ENCODE data around the gene PRKCE. TPM values are rescaled to one million over a fixed set of nuclear protein-coding genes. Genes with fewer than 3 reads are reported as not detected.

The PRKCE gene
- total and polyA plus RNA-seq, 2 of the 8 experiments (the other 6 are each of a cell fraction or from before 2014, with no cell fraction given), result 0.54 to 2.1 TPM

DNA sequence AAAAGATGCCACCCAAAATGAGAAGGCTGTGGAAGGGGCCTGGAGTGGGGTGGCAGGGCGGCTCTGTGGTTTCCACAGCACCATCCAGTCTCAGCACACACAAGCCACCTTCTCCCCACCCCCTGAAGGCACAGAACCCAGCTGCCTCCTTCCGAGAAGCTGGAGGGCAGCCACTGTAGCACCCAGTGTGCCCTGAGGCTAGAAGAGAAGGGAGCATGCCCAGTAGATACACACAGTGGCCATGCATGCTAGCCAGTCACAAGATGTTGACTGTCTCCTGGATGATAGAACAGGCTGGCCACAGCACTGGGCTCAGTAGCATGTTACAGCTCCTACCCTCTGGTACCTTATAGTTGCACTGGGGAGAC lies 496.9 kb downstream of the PRKCE start (continued):
- TF ChIP-seq EZH2 (IDR thresholded peaks at IDR 0.05; ENCODE audit: low read depth, low read length, severe bottlenecking), result no peak
